GM12801 (cell line): Measurements from ENCODE around the gene BCO2.

ENCODE experiments used
- CTCF ChIP-seq: IDR thresholded peaks from one replicate; pipeline ENCODE4 v1.5.1; 2011; ENCODE audit warnings: control low read depth; ENCODE audit not compliant: insufficient read length; ENCODE audit errors: extremely low read depth

BCO2 gene

GRCh38 chr11:112212290-112212689 is 37.0 kb downstream of the BCO2 start:
- no peak for TF ChIP-seq CTCF

- TF ChIP-seq CTCF, result no peak
Observed at GRCh38 chr11:112212710-112213109, 37.4 kb downstream of the BCO2 start.

DNA sequence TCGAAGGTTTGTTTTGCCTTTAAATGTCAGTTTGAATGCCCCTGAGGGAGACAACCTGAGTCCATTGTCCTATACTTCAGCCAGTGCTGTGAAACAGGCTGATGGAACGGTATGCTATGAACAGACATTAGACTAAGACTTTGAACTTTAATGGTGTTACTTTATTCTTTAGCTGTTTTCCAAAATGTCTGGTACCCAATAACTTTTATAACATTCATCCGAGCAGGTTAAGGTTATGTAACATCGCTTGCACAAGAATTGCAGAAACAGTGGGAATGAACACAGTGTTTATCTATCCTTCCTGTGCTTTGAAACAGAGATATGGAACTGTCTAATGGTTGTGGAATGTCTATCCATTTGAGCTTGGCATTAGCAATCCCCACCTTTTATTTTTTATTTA is 38.4 kb downstream of the BCO2 start:
- TF ChIP-seq CTCF, result no peak

GRCh38 chr11:112215621-112216020 is 40.3 kb downstream of the BCO2 start:
- TF ChIP-seq CTCF, result no peak

GRCh38 chr11:112216561-112217105 is 41.3 kb downstream of the BCO2 start:
- TF ChIP-seq CTCF, result no peak

GRCh38 chr11:112219476-112220232 is 44.3 kb downstream of the BCO2 start:
- no peak for TF ChIP-seq CTCF

GRCh38 chr11:112221274-112221835 is 46.0 kb downstream of the BCO2 start:
- TF ChIP-seq CTCF, result no peak
